GM21381 (cell line): ENCODE measurements around the gene DNAH7.

Experiments
- ATAC-seq: cut with Tn5 transposase; IDR thresholded peaks from one replicate; pipeline ENCODE4 v1.9.1; 2021; ENCODE audit warnings: mild to moderate bottlenecking, moderate library complexity; ENCODE audit not compliant: unreplicated experiment

DNAH7 gene

DNA sequence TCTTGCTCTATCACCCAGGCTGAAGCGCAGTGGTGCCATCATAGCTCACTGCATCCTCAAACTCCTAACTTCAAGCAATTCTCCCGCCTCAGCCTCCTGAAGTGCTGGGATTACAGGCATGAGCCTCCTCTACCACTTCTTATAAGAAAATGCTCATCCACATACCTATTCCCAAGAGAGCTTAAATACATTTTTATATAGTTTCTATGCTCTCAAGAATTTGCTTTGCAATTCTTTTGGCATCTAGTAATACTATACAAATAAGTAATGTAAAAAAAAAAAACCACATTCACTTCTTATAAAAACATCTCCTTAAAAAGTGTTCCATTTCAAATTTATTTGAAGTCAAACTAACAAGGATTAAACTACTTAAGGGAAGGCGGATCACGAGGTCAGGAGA is 197.3 kb downstream of the DNAH7 start:
- no peak for ATAC-seq

DNA sequence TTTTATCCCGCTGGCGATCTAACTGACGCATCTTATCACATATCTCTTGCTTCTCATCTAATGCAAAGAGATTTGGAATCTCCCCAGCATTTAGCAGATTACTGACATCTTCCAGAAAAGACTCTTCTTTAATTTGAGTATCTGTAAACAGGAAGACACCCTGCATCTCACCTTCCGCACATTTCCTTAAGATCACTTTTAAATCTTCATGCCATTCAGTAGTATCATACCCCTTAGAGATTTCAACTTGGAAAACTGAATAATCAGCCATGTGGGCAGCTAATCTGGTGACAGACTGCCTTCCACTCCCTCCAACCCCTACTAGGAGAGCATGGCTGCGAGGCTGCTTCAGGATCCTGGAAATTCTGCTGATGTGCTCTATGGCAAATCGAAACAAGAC is 204.3 kb downstream of the DNAH7 start:
- ATAC-seq = no peak

DNA sequence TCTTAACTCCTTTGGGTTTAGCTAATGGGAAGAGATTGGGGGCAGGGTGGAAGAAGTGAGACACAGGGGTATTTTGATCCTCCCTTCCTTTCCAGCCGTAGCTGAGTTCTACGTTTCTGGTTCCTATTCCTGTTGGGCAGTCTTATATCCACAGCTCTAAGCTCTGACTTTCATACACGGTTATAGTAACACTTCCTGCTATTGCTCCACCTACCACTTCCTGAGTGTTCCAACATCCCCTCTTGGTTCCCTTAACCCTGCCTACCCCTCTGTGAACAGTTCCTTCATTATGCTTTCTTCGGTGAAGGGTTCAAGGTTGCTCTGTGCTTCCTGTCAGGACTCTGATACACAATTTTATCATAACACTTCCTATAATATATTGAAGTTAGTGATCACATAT is 205.1 kb downstream of the DNAH7 start:
- ATAC-seq = no peak

DNA sequence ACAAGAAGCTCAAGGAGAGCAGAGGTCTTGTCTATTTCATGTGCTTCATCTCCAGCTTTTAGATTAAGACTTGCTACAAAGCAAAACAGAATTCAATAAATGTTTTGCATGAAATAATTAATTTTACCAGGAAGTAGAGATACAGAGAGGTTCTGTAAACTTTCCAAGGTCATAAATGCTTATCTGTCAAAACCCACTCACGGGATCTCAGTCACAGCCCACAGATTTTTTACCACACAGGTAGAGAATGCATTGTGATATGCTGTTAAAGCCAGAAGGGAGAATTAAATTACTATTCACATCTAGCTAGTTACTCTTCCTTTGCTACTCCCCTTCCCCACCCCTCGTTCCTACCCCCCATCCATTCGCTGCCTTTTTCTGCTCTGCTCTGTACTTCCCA is 205.5 kb downstream of the DNAH7 start:
- ATAC-seq = no peak

DNA sequence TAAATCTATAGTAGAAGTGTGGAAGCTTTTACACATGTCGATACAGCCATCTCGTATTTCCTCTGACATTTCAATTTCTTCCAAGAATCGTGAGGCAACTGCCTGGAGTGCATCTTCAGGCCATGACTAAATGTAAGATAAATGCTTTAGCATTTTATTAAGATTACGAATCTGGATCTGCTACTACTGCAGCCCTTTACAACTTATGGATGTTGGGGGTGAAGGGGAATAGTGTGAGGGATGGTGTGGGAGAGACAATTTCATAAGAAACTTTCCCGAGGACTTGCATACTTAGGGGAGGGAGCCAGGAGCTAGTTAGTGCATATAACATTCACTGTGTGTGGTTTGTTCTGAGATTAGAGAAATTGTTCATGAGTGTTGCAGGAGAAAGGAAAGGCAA is 206.8 kb downstream of the DNAH7 start:
- ATAC-seq = no peak

DNA sequence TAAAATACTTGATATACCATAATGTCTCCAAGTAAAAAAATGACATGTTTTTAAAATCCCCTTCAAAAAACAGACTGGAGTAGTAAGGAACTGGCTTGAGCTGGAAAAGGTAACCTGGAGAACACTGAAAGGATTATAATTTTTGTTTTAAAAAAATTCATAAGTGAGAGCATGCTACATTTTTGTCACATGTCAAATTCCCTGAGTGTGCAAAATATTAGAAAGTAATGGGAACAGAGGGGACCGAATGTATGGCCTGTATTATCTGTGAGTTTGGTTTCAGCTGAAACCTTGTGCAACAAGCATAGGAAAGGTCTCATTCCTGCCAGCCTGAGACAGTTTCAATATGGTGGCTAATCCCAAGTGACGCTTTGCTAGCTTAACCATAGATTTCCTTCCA is 209.1 kb downstream of the DNAH7 start:
- ATAC-seq = no peak

DNA sequence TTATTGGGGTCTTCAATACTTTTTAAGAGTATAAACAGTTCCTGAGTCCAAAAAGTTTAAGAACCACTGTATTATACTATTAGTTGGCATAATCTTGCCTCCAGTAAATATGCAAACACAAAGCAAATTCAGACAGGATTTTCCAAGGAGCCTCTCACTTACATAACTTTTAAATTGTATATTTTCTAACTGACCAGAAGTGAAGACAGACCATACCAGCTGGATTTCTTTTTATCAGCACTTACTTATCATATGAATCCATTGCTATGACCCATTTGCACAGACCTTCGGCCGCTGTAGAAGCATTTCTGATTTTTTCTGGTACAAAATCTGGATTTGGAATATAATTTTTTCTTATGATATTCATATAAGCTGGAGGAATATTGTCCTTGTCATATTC is 211.5 kb downstream of the DNAH7 start:
- no peak for ATAC-seq

DNA sequence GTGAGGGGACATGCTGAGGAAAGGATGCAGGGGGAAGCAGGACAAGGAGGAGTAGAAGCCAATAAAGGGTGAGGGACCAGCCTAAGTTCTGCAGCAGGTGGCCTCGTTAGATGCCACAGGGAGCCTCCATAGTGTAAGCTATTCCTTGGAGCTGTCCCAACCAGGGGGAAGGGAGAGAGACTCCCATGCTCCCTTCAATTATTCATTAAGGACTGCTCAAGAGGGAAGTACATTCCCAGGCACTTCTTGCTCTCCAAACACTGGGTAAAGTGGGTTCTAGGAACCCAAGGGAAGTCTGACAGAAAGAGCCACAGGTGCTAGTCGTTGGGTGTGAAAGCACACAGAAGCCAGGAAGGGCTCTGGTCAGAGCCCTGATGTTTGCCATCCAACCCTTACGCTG is 217.9 kb downstream of the DNAH7 start:
- ATAC-seq = no peak

DNA sequence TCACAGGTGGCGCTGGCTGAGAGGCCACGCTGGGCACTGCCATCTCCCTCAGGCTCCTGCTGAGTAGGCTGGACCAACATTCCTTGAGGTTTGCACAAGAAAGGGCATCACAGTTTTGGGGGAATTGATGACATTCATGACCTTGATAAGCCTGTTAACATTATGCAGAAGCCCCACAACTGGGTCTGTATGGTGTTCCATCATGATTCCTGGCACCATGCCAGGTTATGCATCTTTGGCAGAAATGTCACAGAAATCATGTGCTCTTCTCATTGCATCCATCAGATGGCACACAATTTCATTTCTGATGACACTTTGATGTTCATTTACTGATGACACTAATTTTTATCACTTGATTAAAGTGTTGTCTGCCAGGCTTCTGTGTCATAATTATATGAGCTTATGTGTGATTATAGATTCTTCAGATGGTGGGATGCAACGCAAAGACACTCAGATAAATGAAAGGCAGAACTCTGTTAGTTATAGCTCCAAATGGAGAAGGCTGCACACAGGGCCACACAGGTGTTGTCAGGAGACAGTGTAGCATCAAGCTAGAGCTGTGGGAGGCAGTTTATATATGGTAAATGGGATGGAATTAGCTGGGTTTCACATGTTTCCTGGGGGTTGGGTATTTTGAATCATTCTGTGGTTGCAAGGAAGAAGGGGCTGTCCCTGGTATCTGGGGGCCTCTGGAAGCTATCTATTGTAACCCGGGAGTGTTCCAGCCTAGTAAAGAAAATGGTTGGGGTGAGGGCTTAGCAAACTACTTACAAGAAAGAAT is 220.3 kb downstream of the DNAH7 start:
- ATAC-seq = no peak

DNA sequence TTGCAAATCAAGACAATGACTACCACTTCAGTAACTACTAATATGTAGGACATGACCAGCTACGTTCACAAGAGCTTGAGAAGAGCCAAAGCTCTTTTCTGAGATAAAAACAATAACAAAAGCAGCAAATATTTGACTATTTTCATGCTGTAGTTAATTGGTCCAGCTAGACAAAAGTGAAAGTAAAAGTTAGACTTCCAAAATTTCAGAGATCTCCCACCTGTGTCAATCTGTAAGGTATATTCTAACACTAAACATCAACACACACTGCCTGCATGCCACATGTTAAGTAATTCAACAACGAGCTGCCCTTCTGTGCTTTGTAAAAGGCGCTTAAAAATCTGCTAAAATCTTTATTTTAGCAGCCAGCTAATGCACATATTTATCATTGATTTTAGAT is 225.7 kb downstream of the DNAH7 start:
- no peak for ATAC-seq

DNA sequence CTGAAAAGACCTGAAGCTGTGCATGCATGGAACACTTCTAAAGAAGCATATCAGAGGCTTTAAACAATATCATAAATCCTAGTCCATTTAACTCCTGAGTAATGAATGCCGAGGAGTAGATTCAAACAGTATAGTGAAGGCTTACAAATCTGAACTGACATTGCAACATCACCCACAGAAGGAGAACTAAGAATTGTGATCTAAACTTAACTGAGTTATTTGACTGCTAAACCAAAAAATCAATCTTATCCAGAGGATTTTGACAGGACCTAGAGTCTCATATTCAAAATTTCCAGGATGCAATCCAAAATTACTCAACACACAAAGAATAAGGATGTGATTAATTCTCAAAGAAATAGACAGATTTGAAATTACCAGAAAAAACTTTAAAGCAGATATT is 230.6 kb downstream of the DNAH7 start:
- no peak for ATAC-seq

DNA sequence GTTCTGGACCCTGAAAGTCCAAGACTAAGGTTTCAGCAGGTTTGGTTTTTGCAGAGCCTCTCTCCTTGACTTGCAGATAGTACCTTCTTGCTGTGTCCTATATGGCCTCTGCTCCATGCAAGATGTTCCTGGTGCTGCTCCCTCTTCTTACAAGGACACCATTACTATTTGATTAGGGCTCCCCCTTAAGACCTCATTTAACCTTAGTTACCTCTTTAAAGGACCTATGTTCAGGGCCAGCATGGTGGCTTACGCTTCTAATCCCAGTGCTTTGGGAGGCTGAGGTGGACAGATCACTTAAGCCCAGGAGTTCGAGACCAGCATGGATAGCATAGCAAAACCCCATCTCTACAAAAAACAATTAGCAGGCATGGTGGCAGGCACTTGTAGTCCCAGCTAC is 232.6 kb downstream of the DNAH7 start:
- ATAC-seq = no peak

DNA sequence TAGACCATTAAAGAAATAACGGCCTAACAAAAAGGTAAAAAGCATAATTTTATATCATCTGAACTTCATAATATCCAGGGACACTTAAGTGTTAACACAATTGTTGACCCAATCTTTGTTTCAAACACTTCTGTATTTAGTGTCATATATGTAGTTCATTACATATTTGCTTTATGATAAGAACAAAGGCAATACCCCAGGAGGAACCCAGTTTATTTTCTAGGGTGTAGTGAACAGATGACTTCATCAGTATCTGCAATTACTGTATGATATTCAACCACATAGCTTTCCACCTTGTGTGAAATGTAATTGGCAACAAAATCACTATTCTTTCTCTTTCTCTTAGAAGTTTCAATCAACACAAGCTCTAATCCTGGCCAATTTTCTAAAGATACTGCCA is 233.8 kb downstream of the DNAH7 start:
- no peak for ATAC-seq

DNA sequence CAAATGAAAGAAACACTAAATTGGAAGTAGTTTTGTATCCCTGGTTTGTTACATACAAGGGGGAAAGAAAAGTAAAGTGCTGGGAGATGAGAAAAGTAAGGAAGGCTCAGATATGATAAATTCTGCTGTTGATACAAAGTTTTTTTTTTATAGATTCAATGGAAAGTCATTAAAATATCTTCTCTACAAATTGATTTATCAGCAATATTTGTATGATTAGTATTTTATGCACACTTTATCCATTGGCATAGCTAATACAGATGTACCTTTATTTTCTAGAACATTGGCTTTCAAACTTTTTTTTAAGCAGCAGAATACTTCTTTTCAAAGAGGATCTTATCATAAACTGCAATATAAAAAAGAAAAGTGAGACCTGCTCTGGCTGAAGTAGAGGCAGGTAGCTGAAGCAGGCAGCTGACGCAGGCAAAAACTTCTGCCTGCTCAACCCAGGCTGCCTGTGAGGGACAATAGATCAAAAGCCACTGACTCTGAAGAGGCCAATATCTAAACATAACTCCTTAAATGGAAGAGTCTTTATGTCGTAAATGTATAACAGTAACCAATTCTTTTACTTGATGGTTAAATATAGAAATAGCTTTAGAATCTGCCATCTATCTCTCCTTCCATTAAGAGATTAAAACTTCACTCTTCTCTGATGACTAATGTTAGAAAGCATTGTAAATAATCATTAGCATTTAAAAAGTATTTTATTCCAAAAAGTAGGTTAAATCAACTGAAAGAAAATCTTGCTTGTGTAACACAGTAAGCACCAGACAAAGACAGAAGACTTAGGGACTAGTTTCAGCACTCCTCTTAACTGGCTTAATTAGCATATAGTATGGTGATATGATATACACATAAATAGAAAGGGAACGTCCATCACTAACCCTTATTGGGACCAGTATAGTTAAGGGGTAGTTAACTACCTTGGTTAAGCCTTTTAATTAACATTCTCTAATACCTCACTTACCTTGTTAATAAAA is 237.4 kb downstream of the DNAH7 start:
- no peak for ATAC-seq

DNA sequence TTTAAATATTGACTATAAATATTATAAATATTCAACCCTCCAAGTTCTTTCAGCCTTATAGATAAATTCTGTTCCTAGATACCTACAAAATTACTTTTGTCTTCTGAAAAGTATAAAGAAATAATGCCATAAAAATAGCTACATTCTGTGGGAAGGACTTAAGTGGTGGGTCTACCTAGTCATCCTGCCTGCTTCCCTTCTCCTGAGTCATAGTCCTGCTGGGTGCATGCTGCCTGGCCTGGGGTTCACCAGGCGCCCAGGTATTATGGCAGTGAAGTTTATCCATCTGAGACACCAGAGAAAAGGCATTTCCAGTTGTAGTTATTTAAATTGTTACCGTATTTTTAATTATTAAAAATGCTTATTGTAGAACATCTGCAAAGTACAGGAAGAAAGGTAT is 244.2 kb downstream of the DNAH7 start:
- ATAC-seq = no peak

DNA sequence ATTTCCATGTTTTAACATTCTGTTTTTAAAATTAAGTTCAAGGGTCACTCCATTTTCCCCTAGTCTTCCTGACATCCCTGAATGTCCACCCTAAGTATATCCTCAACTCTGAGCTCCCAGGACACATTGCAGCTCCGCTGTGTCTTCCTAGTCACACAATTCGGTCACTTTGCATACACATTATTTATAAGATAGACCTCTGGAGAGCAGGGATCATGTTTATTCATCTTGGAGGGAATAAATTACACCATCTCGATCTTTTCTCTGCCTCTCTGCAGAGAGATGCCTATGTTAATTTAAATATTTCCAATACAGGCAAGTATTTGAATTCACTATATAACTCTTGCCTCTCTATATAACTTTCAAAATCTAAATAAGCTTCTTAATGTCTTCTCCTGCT is 245.4 kb downstream of the DNAH7 start:
- ATAC-seq = no peak

DNA sequence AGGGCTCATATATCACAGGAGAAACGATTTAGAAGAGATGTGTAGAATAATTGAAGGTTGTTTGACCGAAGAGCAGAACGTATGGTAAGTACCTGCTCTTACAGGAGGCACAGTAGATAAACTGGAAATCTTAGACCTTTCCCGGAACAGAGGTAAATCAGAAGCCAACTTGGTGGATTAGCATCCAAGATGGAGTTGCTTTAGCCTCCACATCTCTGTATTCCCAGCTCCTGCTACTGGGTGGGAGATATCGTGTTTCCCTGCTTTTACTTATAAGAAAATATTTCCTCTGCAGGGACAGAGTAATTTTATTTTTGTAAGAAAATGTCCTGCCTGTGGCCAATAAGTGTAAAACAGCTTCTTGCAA is 247.1 kb downstream of the DNAH7 start:
- no peak for ATAC-seq

DNA sequence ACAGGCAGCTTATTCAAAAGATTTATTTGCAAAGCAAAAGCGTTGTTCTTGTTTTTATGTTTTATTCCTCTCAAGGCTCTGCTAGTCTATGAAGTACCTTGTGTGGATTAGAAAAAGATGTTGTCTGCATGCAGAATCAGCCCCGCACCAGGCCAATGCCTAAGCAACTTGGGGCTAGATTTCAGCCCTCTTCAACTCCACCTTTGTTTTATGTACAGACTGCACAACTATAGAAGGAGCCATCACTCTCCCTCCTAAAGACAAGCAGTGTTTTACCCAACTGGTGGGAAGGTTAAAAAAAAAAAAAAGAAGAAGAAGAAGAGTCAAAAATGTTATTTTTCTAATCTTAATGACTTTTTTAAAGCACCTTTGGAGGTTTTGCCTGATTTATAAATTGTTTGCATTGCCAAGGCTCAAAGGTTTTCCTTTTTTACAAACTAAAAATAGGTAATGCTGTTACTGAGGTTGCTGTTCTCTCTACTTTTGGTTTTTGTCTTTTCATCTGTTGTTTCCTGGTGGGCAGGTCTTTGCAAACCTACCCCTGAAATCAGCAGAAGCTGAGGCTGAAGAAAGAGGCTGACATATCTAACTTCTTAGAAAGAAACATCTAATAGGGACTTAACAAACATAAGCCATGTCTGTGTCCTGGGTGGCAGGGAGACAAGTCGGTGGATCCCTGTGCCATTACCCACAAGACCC is 247.6 kb downstream of the DNAH7 start:
- no peak for ATAC-seq

DNA sequence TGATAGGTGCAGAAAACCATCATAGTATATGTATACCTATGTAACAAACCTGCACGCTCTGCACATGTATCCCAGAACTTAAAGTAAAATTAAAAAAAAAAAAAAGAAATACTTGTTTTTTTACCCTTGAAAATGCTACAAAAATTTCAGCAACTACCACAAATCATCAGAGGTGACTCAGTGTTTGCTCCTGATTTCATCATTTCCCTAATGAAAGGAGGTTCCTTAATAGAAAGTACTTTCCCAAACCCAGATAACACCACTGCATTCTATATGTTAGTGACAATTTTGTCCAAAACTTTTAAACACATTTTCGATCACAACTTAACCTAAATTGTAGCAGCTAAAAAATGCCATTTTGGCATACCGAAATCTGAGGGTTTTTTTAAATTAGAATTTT is 248.3 kb downstream of the DNAH7 start:
- no peak for ATAC-seq

DNA sequence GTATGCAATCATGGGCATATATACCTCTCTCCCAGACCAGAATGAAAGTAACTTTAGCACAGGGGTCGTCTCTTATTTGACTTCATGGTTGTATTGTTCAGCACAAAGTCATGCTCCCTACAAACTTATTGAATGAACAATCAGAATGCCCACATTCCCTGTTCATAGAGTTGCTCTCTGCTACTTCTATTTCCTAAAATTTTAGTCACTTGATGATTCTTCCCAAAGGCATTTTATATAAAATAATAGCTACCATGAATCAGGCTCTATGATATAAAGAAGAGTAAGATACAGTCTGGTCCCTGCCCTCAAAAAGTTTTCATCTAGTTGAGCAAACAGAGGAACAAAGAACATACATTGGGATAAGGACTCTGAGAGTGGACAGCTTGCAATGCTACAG is 249.4 kb downstream of the DNAH7 start:
- no peak for ATAC-seq

DNA sequence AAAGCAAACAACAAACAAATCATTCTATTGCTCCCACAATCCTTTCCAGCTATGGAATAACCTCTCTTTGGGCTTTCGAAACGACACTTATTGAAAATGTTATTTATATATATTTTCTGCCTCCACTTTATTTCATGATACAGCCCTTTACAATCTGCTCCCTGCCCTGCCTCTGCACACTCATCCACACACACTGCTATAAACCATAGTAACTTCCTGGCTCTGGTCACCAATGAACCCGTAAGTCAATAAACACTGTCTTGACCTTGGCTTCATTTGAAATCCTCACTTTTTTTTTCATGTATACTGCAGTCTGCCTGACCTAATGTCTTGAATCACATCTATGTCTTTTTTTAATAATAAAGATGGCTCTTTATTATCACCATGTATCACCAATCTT is 250.1 kb downstream of the DNAH7 start:
- ATAC-seq = no peak

DNA sequence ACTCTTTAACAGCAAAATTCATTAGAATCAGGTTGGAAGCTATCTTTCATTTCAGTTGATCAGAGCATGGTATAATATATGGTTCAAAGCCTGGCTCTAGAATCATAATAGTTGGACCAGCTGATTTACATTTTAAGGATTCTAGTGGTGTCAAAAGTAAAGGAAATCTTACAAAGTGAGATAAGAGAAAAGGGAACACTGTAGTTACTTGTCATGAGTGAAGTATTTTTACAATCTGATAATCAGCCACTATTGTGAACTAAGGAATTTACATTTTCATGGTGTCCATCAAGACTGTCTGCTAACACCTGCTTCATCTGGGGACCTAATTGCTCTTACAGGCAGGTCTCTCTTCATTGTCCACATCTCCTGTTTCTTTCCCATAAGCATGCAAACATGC is 250.5 kb downstream of the DNAH7 start:
- no peak for ATAC-seq
